ENCODE results near the gene WWTR1. TPM values are rescaled to one million over a fixed set of nuclear protein-coding genes. Genes with fewer than 3 reads are reported as not detected.

The WWTR1 gene
- total RNA-seq, 2 experiments from 2014 or later: 0.16 to 0.33 TPM

GRCh38 chr3:149579161-149579560 lies 78.7 kb downstream of the WWTR1 start:
- H3K9me3 Mint-ChIP-seq: no peaks in the 10 kb centered on the region
- H3K4me1 Mint-ChIP-seq: peaks cover 19% of the 10 kb centered on the region
- no peak for DNase-seq
- H3K27ac Mint-ChIP-seq: no peak overlapping the region
- H3K36me3 Mint-ChIP-seq: no peaks in the 10 kb centered on the region
- H3K4me3 Mint-ChIP-seq: no peak overlapping the region
- H3K27me3 Mint-ChIP-seq: no peaks in the 10 kb centered on the region

GRCh38 chr3:149577801-149578200 lies 80.0 kb downstream of the WWTR1 start:
- H3K27ac Mint-ChIP-seq: no peak overlapping the region
- H3K4me1 Mint-ChIP-seq: peaks cover 19% of the 10 kb centered on the region
- no peak for DNase-seq

DNA sequence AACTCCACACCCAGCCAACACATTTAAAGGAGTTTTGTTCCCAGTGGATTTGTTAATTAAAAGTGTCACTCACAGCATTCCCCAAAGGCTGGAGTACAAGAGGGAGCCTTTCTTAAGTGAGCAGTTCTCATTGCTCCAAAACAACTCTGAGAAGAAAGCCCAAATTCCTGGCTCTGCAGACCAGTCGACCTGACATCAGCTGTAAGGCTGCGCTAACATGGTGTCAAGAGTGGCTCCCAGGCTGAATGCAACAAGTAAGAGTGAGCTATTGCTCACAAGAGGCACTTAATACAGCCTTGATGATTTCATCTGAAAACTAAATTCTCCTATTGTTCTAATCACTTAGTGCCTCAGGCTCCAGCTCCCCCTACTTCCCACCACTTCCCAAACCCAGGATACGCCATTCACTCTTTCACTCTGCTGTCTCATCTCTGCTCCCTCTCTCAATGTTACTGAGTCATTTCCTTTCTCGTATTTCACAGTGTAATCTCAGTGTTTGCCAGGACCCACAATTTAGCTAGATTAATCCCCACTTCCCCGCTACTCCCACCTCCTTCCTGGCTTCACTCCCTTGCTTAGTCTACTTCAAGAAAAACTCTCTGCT lies 81.8 kb downstream of the WWTR1 start:
- no peaks in the 10 kb centered on the region for H3K27me3 Mint-ChIP-seq
- no peak overlapping the region for H3K27ac Mint-ChIP-seq
- H3K9me3 Mint-ChIP-seq: no peaks in the 10 kb centered on the region
- no peak for DNase-seq
- peaks cover 19% of the 10 kb centered on the region for H3K4me1 Mint-ChIP-seq
- no peaks in the 10 kb centered on the region for H3K36me3 Mint-ChIP-seq
- H3K4me3 Mint-ChIP-seq: no peak overlapping the region

More at GRCh38 chr3:149577801-149578200, 80.0 kb downstream of the WWTR1 start:
- no peaks in the 10 kb centered on the region for H3K9me3 Mint-ChIP-seq
- H3K27me3 Mint-ChIP-seq: no peaks in the 10 kb centered on the region
- H3K36me3 Mint-ChIP-seq: no peaks in the 10 kb centered on the region
- H3K4me3 Mint-ChIP-seq: no peak overlapping the region

GRCh38 chr3:149575213-149575960 lies 82.4 kb downstream of the WWTR1 start:
- H3K4me3 Mint-ChIP-seq: no peak overlapping the region
- H3K36me3 Mint-ChIP-seq: no peaks in the 10 kb centered on the region
- H3K9me3 Mint-ChIP-seq: no peaks in the 10 kb centered on the region
- no peak overlapping the region for H3K27ac Mint-ChIP-seq
- peaks cover 19% of the 10 kb centered on the region for H3K4me1 Mint-ChIP-seq
- no peaks in the 10 kb centered on the region for H3K27me3 Mint-ChIP-seq
- DNase-seq: no peak

DNA sequence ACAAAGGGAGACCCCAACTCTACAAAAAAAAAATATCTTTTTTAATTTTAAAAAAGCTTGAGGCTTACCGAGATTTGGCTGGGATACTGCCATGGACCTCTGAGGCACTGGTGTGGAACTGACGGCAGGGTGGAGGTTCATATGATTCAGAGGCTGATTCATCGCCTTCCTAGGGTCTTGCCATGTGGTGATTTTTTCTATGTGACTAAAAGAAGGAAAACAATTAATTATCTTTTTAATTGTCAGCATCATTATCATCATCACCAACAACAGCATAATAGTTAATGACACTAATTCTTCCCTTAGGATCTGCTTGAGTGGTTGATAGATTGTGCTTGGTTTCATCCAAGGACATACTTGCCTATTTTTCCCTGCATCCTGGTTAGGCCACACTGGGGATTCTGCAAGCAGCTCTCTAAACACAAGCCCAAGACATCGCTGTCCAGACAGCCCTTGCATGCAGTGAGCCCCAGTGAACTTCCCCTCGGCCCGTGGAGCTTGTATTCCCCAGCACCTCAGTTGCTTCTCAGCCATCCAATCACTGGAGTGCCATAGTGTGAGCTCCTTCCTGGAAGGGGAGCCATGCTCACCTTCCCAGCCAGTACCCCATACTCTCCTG lies 84.9 kb downstream of the WWTR1 start:
- peaks cover 10% of the 10 kb centered on the region for H3K4me1 Mint-ChIP-seq
- no peak for DNase-seq
- H3K4me3 Mint-ChIP-seq: no peak overlapping the region
- peaks cover 3% of the 10 kb centered on the region for H3K27me3 Mint-ChIP-seq
- H3K9me3 Mint-ChIP-seq: no peaks in the 10 kb centered on the region
- no peaks in the 10 kb centered on the region for H3K36me3 Mint-ChIP-seq
- H3K27ac Mint-ChIP-seq: no peak overlapping the region

GRCh38 chr3:149571381-149571780 lies 86.4 kb downstream of the WWTR1 start:
- H3K36me3 Mint-ChIP-seq: no peaks in the 10 kb centered on the region
- H3K4me3 Mint-ChIP-seq: no peak overlapping the region
- H3K4me1 Mint-ChIP-seq: peaks cover 9% of the 10 kb centered on the region
- H3K9me3 Mint-ChIP-seq: no peaks in the 10 kb centered on the region
- no peak for DNase-seq
- H3K27ac Mint-ChIP-seq: no peak overlapping the region
- peaks cover 3% of the 10 kb centered on the region for H3K27me3 Mint-ChIP-seq

GRCh38 chr3:149570016-149570415 lies 87.8 kb downstream of the WWTR1 start:
- H3K4me3 Mint-ChIP-seq: no peak overlapping the region
- DNase-seq: no peak
- peaks cover 4% of the 10 kb centered on the region for H3K4me1 Mint-ChIP-seq
- peaks cover 3% of the 10 kb centered on the region for H3K27me3 Mint-ChIP-seq
- H3K27ac Mint-ChIP-seq: no peak overlapping the region
- H3K9me3 Mint-ChIP-seq: no peaks in the 10 kb centered on the region
- H3K36me3 Mint-ChIP-seq: no peaks in the 10 kb centered on the region

GRCh38 chr3:149567381-149567780 lies 90.4 kb downstream of the WWTR1 start:
- H3K27ac Mint-ChIP-seq: no peak overlapping the region
- H3K4me1 Mint-ChIP-seq: no peaks in the 10 kb centered on the region
- no peaks in the 10 kb centered on the region for H3K36me3 Mint-ChIP-seq
- DNase-seq: no peak
- H3K9me3 Mint-ChIP-seq: no peaks in the 10 kb centered on the region
- no peak overlapping the region for H3K4me3 Mint-ChIP-seq
- H3K27me3 Mint-ChIP-seq: peaks cover 6% of the 10 kb centered on the region

DNA sequence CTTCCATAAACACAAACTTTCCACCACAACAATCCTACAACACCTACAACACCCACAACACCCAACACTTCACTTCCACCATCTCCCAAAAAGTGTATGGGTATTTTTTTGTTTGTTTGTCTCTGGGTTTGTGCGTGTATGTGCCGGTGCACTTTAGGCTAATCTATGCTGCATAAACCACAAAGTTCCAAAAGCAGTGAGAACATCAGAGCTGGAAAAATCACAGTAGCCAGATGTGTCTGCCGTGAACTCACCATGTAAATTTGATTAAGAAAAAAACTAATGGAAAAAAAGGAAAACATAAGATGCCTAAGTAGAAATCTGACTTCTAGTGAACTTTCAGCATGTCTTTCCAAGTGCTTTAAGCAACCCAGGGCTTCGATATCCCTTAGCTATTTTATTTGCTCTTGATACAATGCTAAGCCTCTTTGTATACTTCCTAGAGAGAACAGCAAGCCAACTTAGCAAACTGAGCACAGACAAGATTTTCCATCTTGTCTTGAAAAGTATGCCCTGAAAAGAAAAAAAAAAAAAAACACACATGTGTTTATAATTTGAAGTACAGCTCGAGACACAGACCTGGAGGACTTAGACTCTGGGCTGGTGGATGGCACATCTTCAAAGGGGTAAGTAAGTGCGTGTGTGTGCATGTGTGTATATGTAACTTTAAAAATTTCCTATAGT lies 91.4 kb downstream of the WWTR1 start:
- no peak overlapping the region for H3K27ac Mint-ChIP-seq
- H3K36me3 Mint-ChIP-seq: no peaks in the 10 kb centered on the region
- no peak overlapping the region for H3K4me3 Mint-ChIP-seq
- no peaks in the 10 kb centered on the region for H3K9me3 Mint-ChIP-seq
- DNase-seq: no peak
- peaks cover 6% of the 10 kb centered on the region for H3K27me3 Mint-ChIP-seq
- no peaks in the 10 kb centered on the region for H3K4me1 Mint-ChIP-seq

DNA sequence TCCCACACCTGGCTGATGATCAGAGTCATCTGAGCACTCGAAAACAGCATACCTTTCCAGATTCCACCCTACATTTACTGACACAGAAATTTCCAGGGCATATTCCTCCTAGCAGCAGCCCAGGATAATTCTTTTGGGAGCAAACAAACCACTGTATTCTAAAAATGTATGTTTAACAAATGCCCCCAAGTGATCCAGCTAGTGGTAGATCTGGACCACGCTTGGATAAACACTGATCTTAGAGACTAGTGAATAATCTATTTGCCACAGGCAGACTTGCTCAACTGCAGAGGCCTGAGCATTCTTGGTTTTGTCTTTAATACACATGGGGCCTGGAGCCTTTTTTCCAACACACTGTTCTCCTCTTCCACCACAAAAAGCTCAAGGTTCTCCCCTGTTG lies 93.7 kb downstream of the WWTR1 start:
- Mint-ChIP-seq H3K4me1 (no peaks in the 10 kb centered on the region), H3K9me3 (no peaks in the 10 kb centered on the region), H3K27me3 (peaks cover 10% of the 10 kb centered on the region), H3K4me3 (no peak overlapping the region), H3K27ac (no peak overlapping the region), H3K36me3 (no peaks in the 10 kb centered on the region)
- no peak for DNase-seq

GRCh38 chr3:149563114-149563513 lies 94.7 kb downstream of the WWTR1 start:
- DNase-seq: no peak
- H3K4me3 Mint-ChIP-seq: no peak overlapping the region
- H3K9me3 Mint-ChIP-seq: no peaks in the 10 kb centered on the region
- H3K4me1 Mint-ChIP-seq: no peaks in the 10 kb centered on the region
- H3K36me3 Mint-ChIP-seq: no peaks in the 10 kb centered on the region
- no peak overlapping the region for H3K27ac Mint-ChIP-seq
- H3K27me3 Mint-ChIP-seq: peaks cover 11% of the 10 kb centered on the region

- Mint-ChIP-seq H3K36me3 (no peaks in the 10 kb centered on the region), H3K9me3 (no peaks in the 10 kb centered on the region), H3K27me3 (peaks cover 11% of the 10 kb centered on the region), H3K27ac (no peak overlapping the region), H3K4me1 (no peaks in the 10 kb centered on the region), H3K4me3 (no peak overlapping the region)
- DNase-seq: no peak
Measured at GRCh38 chr3:149560617-149561016, 97.2 kb downstream of the WWTR1 start.

DNA sequence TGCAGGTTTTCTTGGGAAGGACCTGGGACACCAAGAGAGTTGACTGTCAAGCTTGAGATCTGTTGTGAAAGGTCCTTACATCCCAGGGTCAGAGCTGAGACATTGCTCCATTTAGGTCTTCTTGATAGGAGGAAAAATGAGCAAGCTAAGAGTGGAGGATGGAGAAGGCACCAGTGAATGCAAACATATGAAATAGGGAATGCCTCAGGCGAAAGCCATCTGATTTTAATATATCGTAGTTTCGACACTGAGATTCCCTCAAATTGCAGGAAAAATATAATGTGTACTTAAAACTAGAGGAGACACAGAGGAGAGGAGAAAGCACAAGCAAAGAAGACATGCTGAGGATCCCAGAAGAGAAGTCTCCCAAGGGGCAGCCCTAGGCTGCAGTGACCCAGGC lies 97.8 kb downstream of the WWTR1 start:
- H3K27ac Mint-ChIP-seq: no peak overlapping the region
- no peaks in the 10 kb centered on the region for H3K4me1 Mint-ChIP-seq
- H3K27me3 Mint-ChIP-seq: peaks cover 11% of the 10 kb centered on the region
- DNase-seq: no peak
- H3K9me3 Mint-ChIP-seq: no peaks in the 10 kb centered on the region
- H3K36me3 Mint-ChIP-seq: no peaks in the 10 kb centered on the region
- no peak overlapping the region for H3K4me3 Mint-ChIP-seq

- no peaks in the 10 kb centered on the region for H3K36me3 Mint-ChIP-seq
- no peaks in the 10 kb centered on the region for H3K9me3 Mint-ChIP-seq
- H3K4me3 Mint-ChIP-seq: no peak overlapping the region
- no peak for DNase-seq
- H3K27me3 Mint-ChIP-seq: peaks cover 11% of the 10 kb centered on the region
- H3K4me1 Mint-ChIP-seq: no peaks in the 10 kb centered on the region
- no peak overlapping the region for H3K27ac Mint-ChIP-seq
Measured at GRCh38 chr3:149559525-149559924, 98.3 kb downstream of the WWTR1 start.

DNA sequence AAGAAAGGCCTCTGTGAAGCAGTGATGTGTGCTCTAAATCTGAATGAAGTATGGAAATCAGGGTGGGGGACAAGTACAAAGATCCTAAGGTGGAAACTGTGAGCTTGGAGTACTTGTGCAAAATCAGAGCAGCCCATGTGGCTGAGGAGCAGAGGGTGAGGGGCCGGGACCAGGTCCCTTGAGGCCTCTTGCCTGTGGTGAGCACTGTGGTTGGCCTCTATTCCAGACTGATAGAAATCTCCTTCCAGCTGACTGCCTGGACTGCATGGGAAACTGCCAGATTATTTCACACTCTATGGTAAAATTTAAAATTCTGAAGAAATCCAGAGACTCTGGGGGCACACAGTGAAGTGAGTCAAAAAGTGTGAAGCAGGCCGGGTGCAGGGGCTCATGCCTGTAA lies 101.9 kb downstream of the WWTR1 start:
- Mint-ChIP-seq H3K27ac (no peak overlapping the region), H3K9me3 (no peaks in the 10 kb centered on the region), H3K36me3 (no peaks in the 10 kb centered on the region), H3K4me1 (no peaks in the 10 kb centered on the region), H3K4me3 (no peak overlapping the region), H3K27me3 (peaks cover 12% of the 10 kb centered on the region)
- DNase-seq: no peak
